Activated CD4-positive, alpha-beta T cell treated with anti-CD3 and anti-CD28 coated beads, Interleukin-2, amount 50 U/mL, for 16 hours (primary cell): ENCODE measurements around the gene ADGRL3.
"Not testable (repeated sequence)": the region's sequence is repeated elsewhere in the genome, so short reads cannot be mapped to it uniquely, and the experiment has no call there.

Source experiments
- DNase-seq: peaks from one replicate; pipeline ENCODE4 v3.0.0-alpha.2; 2020

The ADGRL3 gene

DNA sequence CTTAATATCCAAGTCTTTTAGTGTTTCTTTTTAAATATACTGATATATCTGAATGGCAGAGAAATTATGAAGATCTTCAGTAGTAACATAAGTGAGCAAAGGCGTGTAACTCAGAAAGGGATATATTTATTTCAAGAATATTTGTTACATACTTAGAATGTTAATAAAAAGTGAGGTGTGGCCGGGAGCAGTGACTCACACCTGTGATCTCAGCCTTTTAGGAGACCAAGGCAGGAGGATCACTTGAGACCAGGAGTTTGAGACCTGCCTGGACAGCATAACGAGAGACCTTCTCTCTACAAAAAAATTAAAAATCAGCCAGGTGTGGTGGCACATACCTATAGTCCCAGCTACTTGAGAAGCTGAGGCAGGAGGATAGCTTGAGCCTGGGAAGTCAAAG, 651.0 kb downstream of the ADGRL3 start:
- DNase-seq, result no peak

DNA sequence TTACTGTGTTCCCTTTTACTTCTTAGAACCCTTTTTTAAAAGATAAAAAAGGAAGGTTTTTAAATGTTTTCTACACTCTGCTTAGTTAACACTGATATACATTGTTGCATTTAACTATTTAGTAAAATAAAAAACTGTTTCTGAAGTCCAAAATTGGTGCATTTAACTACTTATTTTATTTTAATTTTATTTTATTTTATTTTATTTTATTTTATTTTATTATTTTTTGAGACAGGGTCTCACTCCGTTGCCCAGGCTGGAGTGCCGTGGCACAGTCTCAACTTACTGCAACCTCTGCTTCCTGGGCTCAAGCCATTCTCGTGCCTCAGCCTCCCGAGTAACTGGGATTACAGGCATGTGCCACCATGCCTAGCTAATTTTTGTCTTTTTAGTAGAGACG, 652.0 kb downstream of the ADGRL3 start:
- not testable (repeated sequence) for DNase-seq

DNA sequence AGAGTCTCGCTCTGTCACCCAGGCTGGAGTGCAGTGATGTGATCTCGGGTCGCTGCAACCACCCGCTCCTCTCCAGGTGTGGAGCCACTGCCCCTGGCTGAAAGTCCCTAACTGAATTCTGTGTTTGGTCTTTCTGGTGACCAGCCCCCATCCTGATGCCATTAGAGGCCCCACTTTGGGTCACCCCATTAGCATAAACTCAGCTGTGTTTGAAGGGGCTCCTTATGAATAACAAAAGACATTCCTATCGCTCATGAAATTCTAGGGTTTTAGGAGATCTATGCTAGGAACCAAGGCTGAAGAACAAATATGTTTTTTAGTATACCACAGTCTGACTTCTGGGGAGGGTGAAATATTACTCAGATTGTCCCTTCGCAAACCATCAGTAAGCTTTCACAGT, 652.9 kb downstream of the ADGRL3 start:
- no peak for DNase-seq

DNA sequence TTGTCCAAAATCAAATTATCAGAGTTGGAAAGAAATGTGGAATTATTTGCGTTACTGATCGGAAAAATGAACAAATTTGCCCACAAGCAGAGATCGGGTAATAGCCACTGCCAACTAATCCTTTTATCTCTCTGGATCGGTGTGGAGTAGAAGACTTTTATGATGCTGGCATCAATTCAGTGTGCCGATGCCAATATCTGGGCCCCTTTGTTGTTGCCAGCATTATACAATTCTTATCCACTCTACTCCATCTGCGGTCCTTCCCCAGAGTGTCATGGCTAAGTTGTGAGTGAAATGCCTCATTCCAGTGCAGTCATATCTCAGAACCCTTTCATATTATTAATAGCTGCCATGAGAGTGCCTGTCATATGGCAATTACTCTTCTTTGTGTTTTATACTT, 660.2 kb downstream of the ADGRL3 start:
- DNase-seq, result no peak

DNA sequence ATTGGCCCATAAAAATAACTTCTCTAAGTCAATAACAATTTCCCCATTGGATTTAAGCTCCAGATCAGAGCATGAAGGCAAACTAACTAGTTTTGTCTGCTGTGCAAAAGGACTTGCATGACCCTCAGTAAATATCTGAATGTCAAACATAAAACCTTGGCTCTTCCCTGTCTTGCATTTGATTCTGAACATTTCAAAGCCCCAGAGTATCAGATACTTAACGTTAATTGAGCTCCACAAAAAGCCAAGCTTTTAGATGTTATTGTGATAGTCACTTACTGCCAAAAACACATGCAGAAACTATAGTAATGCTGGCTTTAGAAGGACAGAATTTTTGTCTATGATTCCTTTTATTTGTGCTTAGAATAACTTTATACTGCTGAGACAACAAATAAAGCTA, 664.2 kb downstream of the ADGRL3 start:
- DNase-seq, result no peak

DNA sequence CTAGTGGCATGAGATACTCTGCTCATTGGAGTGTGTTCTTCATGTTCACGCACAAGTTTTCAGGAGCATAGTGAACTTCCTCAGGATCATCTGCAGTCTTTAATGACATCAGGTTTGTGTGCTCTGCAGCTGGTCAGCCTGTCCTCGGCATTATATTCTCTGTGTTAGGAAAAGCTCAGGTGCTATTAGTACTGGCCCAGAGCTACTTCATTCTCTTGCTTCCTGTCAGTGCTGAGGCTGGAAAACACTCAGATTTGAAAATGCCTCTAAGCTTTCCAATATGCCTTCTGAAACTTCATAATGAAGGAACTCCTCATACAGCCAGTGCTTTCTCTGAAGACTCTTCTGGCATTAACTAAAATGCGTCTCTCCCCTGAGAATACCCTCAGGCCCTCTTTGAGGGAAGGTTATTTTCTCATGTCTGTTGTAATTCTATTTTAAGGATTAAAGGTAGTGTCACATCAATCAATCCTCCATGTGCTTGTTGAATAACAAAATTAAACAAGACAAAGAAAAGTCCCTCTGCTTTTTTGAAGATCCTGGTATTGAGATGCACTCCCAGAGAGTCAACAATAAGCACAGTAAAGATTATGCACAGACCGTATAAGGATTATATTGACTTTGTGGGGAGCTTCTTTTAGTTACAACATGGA, 666.4 kb downstream of the ADGRL3 start:
- no peak for DNase-seq

DNA sequence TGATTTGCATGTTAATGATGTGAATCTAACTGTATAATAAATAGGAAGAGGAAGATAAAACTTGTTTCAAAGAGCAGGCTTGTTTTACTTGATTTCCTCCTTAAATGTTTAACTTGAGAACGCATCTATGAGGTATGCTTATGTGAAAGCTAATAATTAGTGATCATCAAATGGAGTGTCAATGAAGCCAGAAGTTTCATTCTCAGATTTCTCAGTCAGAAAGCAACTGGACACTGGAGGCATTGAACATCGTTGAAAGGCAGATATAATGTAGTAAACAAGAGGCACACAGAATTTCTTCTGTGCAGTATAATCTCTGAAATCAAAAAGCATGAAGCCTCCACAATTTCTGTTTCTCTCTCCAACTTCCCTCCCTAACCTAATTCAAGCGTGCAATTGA, 672.9 kb downstream of the ADGRL3 start:
- no peak for DNase-seq

DNA sequence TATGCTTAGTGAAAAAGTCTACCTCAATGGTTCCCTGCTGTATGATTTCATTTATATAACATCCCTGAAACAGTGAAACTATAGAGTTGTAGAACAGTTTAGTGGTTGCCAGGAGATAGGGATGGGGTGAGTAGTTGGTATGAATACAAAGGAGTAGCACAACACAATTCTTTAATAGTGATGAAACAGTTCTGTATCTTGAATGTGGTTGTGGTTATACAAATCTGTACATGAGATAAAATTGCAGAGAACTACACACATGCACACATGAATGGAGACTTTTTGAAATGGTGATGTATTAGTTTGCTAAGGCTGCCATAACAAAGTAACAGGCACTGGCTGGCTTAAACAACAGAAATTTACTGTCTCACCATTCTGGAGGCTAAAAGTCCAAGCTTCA, 677.1 kb downstream of the ADGRL3 start:
- no peak for DNase-seq

DNA sequence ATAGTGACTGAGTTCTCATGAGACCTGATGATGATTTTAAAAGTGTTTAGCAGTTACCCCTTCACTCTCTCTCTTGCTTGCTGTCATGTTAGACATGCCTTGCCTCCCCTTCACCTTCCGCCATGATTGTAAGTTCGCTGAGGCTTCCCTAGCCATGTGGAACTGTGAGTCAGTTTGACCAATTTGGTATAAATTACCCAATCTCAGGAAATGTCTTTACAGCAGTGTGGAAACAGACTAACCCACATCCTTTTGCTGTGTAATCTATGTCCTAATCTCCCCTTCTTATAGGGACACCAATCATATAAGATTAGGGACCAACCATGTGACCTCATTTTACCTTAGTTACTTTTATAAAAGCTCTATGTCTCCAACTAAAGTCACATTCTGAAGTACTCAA, 677.8 kb downstream of the ADGRL3 start:
- DNase-seq, result no peak

DNA sequence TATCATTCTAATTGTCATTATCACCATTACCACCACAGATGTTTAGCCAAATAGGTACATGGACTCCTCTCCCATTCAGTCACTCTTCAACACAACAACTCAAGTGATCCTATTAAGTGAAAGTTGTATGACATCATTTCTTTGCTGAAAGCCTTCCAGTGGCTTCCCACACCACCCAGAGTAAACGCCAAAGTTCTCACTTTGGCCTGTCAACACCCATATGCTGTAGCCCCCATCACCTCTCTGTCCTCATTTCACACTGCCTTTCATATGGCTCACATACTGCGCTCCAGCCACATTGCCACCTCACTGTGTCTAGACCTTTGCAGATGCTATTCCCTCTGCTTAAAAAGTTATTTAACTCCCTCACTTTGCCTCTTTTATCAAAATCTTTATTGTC, 682.3 kb downstream of the ADGRL3 start:
- no peak for DNase-seq

DNA sequence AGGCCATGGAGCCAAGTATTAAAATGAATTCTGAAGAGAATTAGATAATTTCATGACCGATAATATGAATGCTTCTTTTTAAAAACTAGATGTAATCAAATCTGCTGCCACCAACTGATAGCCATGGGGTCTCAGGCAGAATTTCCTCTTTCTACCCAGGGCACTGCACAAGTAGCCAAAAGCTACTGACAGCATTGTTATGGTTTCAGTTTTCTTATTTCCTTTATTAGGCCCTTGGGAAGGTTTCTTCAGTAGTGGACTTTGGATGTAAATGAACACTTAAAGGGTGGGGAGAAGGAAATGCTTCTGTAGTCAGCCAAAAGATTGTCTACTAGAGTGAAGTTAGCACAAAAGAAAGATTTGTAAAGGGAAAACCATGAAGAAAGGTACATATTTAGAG, 686.0 kb downstream of the ADGRL3 start:
- no peak for DNase-seq

DNA sequence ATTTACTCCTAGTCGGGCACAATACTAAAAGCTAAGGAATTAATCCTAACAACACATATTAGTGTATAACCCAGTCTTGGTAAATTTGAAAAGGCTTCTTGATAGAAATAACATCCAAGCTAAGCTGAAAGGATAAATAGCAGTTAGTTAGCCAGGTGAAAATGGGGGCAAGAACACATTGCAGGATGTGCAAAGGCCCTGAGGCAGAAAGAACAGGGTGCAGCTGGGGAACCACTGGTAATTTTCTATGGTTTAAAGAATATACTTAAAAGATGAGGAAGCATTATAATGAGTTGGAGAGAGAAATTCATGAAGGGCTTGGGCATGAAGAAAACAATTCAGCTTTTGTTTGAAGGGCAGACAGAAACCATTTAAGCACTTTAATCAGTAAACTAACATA, 689.0 kb downstream of the ADGRL3 start:
- no peak for DNase-seq

DNA sequence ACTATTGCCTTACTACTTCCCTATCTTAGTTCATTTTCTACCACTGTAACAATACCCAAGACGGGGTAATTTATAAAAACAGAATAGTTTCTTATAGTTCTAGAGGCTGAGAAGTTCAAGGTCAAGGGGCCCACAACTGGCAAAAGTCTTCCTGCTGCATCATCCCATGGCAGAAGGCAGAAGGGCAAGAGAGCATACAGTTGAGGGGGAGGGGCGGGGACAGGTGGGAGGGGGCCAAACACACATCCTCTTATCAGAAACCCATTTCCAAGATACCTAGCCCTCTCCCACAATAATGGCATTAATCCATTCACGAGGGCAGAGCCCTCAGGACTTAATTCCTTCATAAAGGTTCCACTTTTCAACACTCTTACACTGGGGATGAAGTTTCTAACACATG, 690.2 kb downstream of the ADGRL3 start:
- DNase-seq, result no peak

DNA sequence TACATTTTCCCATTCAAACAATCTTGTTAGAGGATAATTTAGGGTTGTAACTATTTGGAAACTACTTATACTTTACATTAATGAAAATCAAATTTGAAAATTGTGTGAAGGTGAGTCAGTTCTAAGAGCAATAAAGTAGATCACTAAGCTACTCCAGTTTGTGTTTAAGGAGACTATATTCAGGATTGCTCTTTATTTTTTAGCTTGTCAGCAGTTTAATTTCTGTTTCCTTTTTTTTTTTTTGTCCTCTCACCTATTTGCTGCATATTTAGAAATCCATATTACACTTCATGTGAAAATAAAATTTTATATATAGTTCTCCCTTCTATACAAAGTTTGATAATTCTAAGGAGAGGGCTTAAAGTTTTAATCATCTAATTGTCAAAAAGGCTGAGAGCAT, 691.8 kb downstream of the ADGRL3 start:
- DNase-seq, result no peak

DNA sequence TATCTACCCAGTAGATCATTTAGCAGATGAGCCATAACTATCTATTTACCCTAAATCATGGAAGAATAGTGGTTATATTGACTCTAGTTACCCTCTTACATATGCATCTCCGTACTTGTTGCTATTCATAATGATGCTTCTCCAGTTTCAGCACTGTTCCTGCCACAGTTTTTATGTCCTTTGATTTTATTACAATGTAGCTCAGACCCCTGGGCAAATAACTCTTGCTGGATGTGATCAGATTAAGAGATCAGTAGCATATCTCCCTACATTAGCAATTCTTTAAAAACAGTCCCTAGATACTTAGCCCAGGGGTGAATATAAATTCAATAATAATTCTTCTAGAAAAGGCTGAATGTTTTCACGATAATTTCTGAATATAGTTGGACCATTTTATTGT, 696.5 kb downstream of the ADGRL3 start:
- DNase-seq, result no peak

DNA sequence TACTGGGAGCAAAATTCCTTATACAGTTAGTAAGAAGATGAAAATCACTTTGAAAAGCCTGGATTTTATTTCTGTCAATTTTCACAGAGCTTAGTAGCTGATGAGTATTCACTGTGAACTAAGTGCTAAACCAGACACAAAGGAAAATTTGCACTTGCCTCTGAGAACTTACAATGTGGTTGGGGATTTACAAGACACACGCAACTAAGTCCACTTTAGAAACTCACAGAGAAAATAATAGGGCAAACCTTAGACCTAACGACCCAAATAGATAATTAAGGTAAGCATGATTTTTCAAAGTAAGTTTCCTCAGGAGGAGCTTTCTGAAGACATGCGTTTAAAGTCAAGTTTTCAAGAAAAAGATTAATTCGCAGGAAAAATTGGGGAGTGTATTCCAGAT, 708.9 kb downstream of the ADGRL3 start:
- no peak for DNase-seq

DNA sequence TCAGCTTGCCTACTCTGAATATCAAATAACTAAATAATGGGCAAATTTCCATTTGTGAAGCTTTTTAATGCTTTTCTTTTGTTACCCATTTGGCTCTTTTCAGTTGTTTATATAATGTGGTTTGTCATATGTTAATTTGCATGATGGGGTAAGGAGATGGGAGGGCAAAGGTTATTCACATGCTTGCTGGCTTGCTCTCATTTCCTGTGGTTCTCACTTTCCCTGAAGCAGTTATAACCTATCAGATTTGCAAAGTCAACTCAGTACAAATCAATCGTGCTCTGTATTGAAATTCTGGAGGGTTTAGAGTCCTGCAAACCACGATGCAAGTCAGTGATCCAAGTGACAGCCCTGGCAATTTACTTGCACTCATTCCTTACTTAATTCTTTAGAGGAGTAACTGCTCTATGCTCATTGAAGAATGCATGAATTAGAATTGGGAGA, 711.2 kb downstream of the ADGRL3 start:
- no peak for DNase-seq

DNA sequence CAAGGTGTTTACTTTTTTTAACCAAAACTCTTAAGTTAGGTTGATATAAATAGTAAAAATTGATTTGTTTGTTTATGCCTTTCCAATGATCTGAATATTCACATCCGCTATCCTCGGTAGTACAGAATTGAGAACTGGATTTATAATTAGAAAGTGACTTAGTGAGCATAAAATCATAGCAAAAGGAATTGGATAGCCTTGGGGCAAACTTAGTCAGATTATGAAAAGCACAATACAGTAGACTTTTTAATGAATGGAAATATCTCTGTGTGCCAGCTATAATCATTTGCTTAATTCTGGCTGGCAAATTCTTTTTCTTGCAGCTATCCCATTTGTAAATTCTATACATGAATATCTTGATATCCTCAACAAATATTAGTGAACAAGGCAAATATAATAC, 713.5 kb downstream of the ADGRL3 start:
- no peak for DNase-seq

DNA sequence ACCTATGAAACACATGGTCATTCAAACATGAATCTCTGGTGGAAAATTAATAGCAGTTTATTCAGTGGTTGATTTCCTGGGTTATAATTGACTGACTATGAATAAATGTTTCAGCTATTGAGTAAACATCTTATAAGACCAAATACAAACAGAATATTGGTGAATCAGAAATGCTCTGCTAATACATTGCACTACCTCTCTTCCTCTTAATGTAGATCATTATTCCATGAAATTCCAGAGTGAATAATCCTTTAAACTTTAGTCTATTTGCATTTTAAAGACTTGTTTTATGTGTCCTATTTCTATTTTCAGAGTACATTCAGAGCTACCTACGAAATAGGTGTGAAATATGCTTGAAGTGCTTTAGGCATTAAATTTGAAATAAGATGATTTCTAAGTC, 715.4 kb downstream of the ADGRL3 start:
- no peak for DNase-seq

DNA sequence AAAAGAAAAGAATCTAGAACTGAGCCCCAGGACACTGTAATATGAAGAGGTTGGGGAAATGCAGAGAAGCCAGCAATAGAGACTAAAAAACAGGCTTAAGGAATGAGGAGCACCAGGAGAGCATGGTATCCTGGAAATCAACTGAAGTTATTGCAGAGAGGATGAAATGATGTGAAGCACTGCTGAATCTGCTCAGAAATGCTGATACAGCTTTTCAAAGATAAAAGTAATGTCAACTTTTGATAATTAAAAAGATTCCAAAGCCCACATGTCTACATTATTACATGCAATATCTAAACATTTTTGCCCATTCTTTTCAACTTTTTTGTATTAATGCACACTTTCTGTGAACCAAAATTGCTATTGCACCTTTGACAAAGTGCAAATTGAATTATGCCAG, 718.4 kb downstream of the ADGRL3 start:
- DNase-seq, result no peak

DNA sequence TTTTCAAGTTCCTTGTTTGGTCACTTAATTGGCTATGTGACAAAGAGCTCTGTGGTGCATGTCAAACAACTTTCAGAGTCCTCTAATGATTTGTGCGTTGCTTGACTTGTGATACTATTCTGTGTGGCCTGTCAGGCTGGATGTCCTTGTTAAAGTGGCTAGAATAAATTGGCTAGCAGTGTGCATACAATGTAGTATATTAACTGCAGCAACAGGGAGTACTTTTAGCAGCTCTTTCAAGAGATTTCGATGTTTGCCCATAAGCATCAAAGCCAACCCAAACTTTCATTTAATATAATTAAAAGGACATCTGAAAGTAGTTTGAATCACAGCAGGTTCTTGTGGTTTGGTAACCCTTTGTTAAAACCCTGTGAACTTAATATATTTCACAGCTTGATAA, 718.9 kb downstream of the ADGRL3 start:
- DNase-seq, result no peak

DNA sequence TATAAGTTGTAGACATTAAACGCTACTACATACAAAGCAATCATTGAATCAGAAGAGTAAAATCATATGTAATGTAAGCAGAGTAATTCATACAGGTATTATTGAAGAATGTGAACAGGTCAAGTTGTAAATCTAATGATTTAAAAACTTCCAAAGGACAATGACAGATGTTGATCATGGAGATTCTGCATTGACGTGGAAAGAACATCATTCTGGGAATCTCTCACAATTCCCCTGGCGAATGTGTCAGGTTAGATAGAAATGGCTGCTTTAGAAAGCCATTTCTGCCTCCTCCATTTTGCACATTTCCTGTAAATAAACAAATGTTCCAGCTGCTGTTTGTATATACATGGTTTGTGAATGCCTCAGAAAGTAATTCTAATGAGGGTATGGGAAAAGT, 719.4 kb downstream of the ADGRL3 start:
- DNase-seq, result no peak

DNA sequence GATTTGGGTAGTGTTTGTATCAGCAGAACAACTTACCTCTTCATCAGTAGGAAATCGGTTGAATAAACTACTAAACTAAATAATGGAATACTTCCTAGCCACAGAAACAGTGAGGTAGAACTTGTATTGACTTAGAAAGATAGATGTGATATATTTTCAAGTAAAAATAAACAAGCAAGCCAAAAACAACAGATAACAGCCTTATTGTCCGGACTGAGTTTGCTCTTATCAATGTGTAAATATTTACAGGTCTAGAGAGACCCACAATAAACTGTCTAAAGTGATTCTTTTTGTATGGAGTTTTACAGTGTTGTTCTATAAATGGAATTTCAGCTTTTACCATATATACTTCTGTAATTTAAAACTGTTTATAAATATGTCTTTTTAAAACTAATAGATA, 721.8 kb downstream of the ADGRL3 start:
- DNase-seq, result no peak

DNA sequence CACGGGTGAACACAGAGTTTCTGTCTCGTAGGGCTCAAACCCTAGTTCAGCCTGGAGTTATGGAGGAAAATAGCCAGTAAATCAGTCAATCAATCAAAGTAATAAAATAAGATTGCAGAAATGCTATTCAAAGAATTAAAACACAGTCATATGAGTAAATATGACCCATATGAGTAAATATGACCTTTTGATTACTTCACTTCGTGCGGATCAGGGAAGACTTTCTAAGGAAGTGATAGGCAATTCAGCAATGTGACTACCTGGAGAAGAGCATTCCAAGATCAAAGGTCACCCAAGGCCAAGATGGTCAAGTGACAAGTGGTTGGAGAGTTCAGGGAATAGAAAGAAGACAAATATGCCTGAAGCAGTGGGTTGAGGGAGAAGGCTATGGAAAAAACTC, 722.6 kb downstream of the ADGRL3 start:
- no peak for DNase-seq

DNA sequence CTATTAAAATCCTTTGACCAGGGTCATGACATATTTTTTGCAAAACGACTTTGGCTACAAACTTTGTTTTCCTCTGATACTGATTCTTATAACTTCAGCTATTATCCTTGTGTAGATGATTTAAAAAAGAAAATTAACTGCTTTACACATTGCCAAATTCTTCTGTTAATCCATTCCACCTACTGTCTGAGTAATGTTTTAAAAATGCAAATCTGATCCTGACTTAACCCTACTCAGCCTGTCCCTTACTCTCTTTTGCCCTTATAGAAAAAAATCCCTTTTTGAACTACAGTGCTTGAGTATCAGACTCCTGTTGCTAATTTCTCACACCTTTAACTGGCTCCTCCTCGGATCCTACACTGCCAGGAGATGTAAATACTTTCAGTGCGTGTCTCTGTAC, 723.1 kb downstream of the ADGRL3 start:
- DNase-seq, result no peak

DNA sequence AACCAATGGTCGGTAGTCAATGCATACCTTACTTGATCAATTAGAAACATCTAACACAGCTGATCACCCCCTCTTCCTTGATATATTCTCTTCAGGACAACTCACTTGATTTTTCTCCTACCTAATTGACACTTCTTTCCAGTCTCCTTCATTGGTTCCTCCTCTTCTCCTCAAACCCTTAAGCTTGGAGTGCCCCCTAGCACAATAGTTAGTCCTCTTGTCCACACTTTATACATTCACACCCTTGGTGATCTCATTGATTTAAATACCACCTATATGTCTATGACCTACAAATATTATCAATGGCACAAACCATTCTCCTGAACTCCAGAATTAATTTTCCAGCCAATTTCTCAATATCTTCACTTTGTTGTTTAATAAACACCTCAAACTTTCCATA, 724.0 kb downstream of the ADGRL3 start:
- no peak for DNase-seq
